A204.1 (cell line): ENCODE measurements around the gene IDH3A.
"Not testable (repeated sequence)": the region's sequence is repeated elsewhere in the genome, so short reads cannot be mapped to it uniquely, and the experiment has no call there.

Source experiments
- FAIRE-seq: peaks from 2 replicates; lab custom pipeline; 2012; peaks lifted over from hg19 to GRCh38; lab: Jason Lieb, UNC

Gene IDH3A

GRCh38 chr15:78129751-78130287 is 19.3 kb upstream of the IDH3A start:
- no peak for FAIRE-seq

DNA sequence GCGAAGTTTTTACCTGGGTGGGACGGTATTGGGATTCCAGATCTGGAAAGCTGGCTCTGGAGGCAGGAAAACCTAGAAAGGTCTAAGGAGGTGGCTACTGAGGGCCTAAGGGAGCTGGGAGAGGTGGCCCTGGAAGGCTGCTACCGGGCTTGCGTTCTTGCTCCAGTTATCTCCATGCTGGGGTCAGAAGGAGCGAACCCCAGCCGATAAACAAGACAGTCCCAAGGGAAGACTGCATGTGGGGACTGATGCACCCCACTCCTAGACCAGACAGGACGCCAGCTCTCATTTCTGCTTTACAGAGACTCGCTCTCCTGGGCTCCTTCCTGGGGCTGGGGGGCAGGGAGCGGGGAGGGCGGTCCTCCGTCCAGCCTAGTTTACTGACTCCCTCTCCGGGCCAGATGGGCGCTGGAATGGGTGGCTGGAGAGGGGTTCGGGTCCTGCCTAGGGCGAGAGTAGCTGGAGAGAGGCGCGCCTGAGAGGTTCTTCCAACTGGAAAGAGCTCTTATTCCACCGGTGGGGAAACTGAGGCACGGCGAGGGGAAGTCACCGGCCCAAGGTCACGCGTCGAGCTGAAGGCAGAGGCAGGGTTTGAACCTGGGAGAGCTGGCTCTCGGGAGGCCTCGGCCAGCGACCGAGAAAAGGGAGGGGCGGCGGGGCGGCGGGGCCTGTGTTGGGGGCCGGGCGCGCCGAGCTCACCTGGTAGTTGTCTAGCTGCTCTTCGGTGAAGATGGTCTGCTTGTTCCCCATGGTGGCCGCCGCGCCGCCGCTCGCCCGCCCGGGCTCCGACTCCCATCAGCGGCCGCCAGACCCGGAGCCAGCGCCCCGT is 18.5 kb upstream of the IDH3A start:
- no peak for FAIRE-seq

- no peak for FAIRE-seq
These were observed 17.7 kb upstream of the IDH3A start, which contains the start of gene CIB2 for GRCh38 chr15:78131295-78132061. Gene CIB2 (minus strand): TSS chr15:78131445. CDS start chr15:78131215, 230 bp downstream.

- no peak for FAIRE-seq
These were observed 15.4 kb upstream of the IDH3A start for GRCh38 chr15:78133801-78134200.

- FAIRE-seq, result no peak
These were observed 9.6 kb upstream of the IDH3A start for GRCh38 chr15:78139578-78139977.

DNA sequence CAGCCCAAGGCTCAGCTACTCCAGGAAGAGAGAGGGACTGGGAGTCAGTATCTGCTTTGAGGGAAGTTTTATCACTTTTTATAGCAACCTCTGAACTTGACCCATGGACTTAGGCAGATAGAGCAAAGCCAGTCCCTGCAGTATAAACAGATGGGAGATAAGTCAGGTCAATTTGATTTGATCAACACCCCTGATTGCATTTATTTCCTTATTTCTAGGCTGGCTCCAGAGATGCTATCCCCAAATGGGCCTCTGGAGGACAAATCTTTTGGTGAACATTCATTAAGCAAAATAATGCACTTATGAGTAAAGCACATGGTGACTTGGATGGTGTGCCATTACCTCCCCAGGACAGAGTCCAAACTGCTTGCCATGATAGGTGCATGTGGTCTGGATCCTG is 8.9 kb upstream of the IDH3A start:
- FAIRE-seq, result no peak

DNA sequence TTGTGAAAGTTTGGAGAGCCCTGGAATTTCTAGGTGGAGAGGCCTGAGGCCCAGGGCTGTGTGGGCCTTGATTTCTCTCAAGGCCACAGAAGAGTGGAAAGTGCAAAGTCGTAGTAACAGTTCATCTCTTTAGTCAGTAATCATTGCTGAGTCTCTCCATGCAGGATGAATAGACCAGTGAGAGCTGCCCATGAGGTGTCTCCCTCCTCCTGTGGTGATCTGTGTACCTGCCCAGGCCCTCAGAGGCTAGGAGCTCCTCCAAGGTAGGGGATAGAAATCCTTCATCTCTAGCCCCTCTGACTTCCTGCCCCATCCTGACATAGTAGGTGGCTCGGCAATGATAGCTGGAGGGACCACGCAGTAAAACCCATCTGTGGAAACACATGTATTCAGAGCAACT is 6.8 kb upstream of the IDH3A start:
- FAIRE-seq, result no peak

- FAIRE-seq, result no peak
These were observed 2.6 kb upstream of the IDH3A start for GRCh38 chr15:78146425-78147154.

- no peak for FAIRE-seq
These were observed 1.6 kb upstream of the IDH3A start for GRCh38 chr15:78147566-78147965.

DNA sequence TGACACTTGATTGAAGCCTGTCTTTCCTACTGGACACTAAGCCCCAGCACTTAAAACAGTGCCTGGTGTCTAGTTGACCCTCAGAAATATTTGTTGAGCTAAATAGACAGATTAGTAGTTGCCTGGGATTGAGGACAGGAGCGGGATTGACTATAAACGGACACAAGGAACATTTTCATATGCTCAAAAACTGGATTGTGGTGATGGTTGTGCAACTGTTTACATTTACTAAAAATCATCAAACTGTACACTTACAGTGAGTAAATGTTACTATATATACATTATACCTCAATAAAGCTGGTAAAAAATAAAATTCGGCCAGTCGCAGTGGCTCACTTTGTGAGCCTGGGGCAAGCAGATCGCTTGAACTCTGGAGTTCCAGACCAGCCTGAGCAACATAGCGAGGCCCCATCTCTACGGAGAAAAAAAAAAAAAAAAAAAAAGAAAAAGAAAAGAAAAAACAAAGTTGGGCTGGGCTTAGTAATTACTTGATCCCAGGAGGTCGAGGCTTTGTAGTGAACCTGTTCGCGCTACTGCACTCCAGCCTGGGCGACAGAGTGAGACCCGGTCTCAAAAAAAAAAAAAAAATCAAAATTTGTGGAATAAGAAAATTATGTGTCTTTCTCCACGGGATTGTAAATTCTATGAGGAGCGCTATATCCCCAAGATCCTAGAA is 632 bp upstream of the IDH3A start:
- FAIRE-seq, result no peak

- no peak for FAIRE-seq
These were observed 916 bp downstream of the IDH3A start for GRCh38 chr15:78149805-78150751.

- FAIRE-seq, result not testable (repeated sequence)
These were observed 1.9 kb downstream of the IDH3A start for GRCh38 chr15:78151075-78151474.

GRCh38 chr15:78154955-78155354 is 5.8 kb downstream of the IDH3A start:
- FAIRE-seq, result no peak

- no peak for FAIRE-seq
These were observed 6.3 kb downstream of the IDH3A start for GRCh38 chr15:78155355-78155939.

- no peak for FAIRE-seq
These were observed 7.5 kb downstream of the IDH3A start for GRCh38 chr15:78156653-78157052.

- FAIRE-seq, result no peak
These were observed 8.0 kb downstream of the IDH3A start for GRCh38 chr15:78157203-78157602.

DNA sequence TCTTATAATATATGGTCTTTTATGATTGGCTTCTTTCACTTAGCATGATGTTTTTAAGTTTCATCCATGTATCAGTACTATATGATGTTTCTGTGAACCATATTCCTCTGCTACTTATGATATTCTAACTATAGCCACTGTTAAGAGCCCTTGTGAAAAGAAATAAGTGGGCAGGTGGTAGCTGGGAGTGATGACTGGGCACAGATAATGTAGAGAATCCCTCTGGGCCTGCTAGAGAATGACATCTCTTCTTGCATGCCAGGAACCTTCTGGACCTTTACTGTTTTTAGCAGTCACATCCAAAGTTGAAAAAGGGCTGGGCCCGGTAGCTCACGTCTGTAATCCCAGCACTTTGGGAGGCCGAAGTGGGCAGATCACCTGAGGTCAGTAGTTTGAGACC is 10.2 kb downstream of the IDH3A start:
- no peak for FAIRE-seq

DNA sequence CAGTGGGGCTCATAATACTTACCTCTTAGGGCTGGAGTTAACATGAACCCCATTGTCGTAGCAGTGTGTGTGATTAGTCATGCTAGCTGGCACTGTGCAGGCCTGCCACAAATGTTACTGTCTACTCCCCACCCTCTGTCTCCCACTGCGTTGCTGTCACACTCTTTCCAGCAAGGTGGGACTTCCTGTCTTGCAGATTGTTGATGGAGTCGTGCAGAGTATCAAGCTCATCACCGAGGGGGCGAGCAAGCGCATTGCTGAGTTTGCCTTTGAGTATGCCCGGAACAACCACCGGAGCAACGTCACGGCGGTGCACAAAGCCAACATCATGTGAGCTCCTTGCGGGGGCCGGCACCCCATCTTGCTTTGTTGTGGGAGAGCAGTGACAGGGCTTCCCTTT is 12.9 kb downstream of the IDH3A start:
- FAIRE-seq, result no peak

DNA sequence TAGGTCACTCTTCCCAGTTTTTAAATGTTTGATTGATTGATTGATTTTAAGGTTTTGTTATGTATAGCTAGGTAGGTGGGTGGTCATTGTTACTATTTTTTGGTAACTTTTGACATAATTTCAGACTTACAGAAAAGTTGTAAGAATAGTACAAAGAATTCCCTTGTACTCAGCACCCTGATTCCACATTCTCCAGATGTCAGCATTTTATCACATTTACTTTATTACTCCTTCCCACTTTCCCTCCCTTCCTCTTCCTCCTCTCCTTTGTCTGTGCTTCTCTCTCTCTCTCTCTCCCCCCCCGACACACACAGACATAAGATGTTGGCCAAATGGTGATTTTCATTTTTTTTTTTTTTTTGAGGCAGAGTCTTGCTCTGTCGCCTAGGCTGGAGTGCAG is 14.8 kb downstream of the IDH3A start:
- FAIRE-seq, result no peak

DNA sequence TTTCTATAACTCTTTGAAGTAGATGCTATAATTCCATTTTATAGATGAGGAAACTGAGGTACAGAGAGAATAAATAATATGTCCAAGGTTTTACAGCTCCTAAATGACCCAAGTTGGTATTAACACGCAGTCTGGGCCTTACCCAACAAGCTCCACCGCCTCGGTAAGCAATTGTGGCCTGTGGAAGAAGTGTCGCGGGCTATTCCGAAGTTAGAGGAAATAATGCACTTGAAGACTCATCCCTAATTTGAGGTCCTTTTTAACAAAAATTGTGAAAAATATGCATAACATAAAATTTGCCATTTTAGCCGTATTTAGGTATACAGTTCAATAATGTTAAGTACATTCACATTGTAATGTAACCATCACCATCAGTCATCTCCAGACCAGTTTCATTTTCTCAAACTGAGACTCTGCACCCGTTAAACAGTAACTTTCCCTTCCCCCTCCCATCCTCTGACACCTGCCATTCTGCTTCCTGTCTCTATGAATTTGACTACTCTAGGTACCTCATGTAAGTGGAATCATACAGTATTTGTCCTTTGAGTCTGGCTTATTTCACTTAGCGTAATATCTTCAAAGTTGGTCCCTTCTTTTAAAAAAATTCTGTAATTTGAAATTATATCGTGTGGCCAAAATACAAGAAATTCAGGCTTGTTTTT is 18.2 kb downstream of the IDH3A start:
- FAIRE-seq, result no peak
